Stimulated activated CD4-positive, alpha-beta T cell treated with anti-CD3 and anti-CD28 coated beads, Interleukin-2, amount 100 ng/mL, for 4 hours (primary cell): ENCODE results near the gene PGC.

Experiments
- DNase-seq: peaks from one replicate; pipeline ENCODE4 v3.0.0-alpha.2; 2020; ENCODE audit warnings: low read depth

Gene PGC

GRCh38 chr6:41697861-41698781, 49.1 kb downstream of the PGC start:
- no peak for DNase-seq

GRCh38 chr6:41696788-41697187, 50.4 kb downstream of the PGC start:
- no peak for DNase-seq

GRCh38 chr6:41695825-41696224, 51.4 kb downstream of the PGC start:
- no peak for DNase-seq

GRCh38 chr6:41694815-41695526, 52.2 kb downstream of the PGC start:
- DNase-seq, result no peak

GRCh38 chr6:41693281-41694240, 53.6 kb downstream of the PGC start:
- DNase-seq, result no peak

GRCh38 chr6:41692730-41693129, 54.5 kb downstream of the PGC start:
- no peak for DNase-seq

GRCh38 chr6:41692080-41692675, 55.0 kb downstream of the PGC start:
- DNase-seq, result no peak

- DNase-seq, result no peak
These were observed 55.6 kb downstream of the PGC start for GRCh38 chr6:41691426-41692079.

- no peak for DNase-seq
These were observed 56.5 kb downstream of the PGC start for GRCh38 chr6:41690541-41691330.

- no peak for DNase-seq
These were observed 57.8 kb downstream of the PGC start for GRCh38 chr6:41689171-41690008.

- no peak for DNase-seq
These were observed 58.8 kb downstream of the PGC start for GRCh38 chr6:41688256-41688965.

GRCh38 chr6:41687501-41688175, 59.6 kb downstream of the PGC start:
- no peak for DNase-seq
